ENCODE results near the gene KNG1.
A peak's percentile ranks its signal among the peaks of the same experiment; 100 is the strongest.

DNA sequence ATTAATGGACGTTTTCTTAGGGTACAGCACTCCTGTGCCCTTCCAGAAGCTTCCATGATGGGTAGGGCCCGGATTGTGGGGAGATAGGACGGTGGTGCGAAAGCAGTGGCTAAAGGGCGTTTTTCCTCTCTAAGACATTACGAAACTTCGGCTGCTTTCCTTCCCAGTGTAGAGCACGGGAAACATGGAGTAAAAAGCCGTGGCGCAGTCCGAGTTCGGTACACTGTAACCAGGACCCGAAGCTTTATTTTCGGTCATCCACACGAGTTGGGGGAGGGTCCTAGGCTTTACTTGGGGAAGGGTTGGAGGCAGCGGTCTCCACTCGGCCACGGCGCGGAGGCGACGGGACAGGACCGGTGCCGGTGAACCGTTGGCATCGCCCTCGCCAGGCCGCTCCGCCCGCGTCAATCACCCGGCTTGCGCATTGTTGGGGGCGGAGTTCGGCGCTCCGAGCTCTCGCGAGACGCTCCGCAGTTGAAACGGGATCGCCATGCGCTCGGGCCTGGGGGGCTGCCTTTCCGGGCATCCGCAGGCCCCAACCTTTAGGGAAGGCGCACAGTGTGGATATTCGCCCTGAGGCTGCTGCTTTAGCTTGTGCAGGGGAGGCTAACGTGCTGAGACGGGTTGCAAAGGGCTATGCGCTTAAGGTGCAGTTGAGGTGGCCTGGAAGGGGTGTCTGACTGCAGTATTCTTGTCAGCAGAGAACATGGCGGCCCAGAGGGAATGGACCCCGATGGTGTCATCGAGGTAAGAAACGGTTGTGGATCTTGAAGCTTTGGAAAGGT is 66.8 kb downstream of the KNG1 start:
- TF ChIP-seq, protein P1, sequence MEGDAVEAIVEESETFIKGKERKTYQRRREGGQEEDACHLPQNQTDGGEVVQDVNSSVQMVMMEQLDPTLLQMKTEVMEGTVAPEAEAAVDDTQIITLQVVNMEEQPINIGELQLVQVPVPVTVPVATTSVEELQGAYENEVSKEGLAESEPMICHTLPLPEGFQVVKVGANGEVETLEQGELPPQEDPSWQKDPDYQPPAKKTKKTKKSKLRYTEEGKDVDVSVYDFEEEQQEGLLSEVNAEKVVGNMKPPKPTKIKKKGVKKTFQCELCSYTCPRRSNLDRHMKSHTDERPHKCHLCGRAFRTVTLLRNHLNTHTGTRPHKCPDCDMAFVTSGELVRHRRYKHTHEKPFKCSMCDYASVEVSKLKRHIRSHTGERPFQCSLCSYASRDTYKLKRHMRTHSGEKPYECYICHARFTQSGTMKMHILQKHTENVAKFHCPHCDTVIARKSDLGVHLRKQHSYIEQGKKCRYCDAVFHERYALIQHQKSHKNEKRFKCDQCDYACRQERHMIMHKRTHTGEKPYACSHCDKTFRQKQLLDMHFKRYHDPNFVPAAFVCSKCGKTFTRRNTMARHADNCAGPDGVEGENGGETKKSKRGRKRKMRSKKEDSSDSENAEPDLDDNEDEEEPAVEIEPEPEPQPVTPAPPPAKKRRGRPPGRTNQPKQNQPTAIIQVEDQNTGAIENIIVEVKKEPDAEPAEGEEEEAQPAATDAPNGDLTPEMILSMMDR (IDR thresholded peaks at IDR 0.05) = no peak
- peak in 3 of 4 donors; percentile 14 to 83 (median 66) for TF ChIP-seq POLR2A (IDR thresholded peaks at IDR 0.05)
